Panc1 (cell line): Measurements from ENCODE around the gene RNF8. TPM values are rescaled to one million over a fixed set of nuclear protein-coding genes. Genes with fewer than 3 reads are reported as not detected.

Experiments used
- ATAC-seq: fragments of 200-7000 bp; cut with Tn5 transposase; 2 replicates; pipeline ENCODE4 v1.9.1; 2020; ENCODE audit warnings: mild to moderate bottlenecking, moderate library complexity
- BruUV-seq: library from RNA; stranded (reverse); fragments of 400-500 nt; replicated peaks from 2 replicates; lab custom pipeline; 2021; lab: Mats Ljungman, UMichigan
- CTCF ChIA-PET: fragments of 300-600 bp; sonication (Branson Sonifier 250); formaldehyde crosslinking; loops from one replicate; lab custom pipeline; 2022; ENCODE audit warnings: antibody characterized with exemption; lab: Charles Lee
- POLR2A ChIA-PET: fragments of 300-600 bp; sonication (Branson Sonifier 250); formaldehyde crosslinking; loops from one replicate; lab custom pipeline; 2022; ENCODE audit warnings: antibody characterized with exemption; lab: Charles Lee
- DNase-seq: peaks from one replicate; pipeline ENCODE4 v3.0.0-alpha.2; 2010; ENCODE audit warnings: low read depth, low spot score
- H3K27ac ChIP-seq: 2 replicates; pipeline ENCODE4 v1.5.1; 2011; ENCODE audit warnings: mild to moderate bottlenecking, low read length, inconsistent platforms
- H3K27me3 ChIP-seq: fragments of 200-500 bp; sonication (Bioruptor generic); 2 replicates; pipeline ENCODE4 v1.6.0; 2014; ENCODE audit warnings: low read length, inconsistent platforms; ENCODE audit not compliant: control insufficient read depth, insufficient read depth
- H3K36me3 ChIP-seq: fragments of 200-500 bp; sonication (Bioruptor generic); 2 replicates; pipeline ENCODE4 v1.5.1; 2014; ENCODE audit warnings: inconsistent platforms, mild to moderate bottlenecking, low read length, moderate library complexity; ENCODE audit not compliant: control insufficient read depth, insufficient read depth
- H3K4me1 ChIP-seq: 2 replicates; pipeline ENCODE4 v1.5.1; 2011; ENCODE audit warnings: inconsistent platforms, mild to moderate bottlenecking, low read length, moderate library complexity; ENCODE audit not compliant: control insufficient read depth, insufficient read depth
- H3K4me3 ChIP-seq, 2 experiments: 2 replicates each; pipeline ENCODE4 v1.5.1; 2011 to 2012; ENCODE audit warnings: low read depth in 2 of 2, low read length in 2 of 2, mild to moderate bottlenecking in 2 of 2, inconsistent platforms in 1 of 2, moderate library complexity in 1 of 2
- H3K9me3 ChIP-seq: fragments of 200-500 bp; sonication (Bioruptor generic); 2 replicates; pipeline ENCODE4 v1.5.1; 2014; ENCODE audit warnings: low read depth, mild to moderate bottlenecking, inconsistent platforms, low read length, moderate library complexity; ENCODE audit not compliant: control insufficient read depth, insufficient read depth
- CTCF ChIP-seq: fragments of 450-650 bp; IDR thresholded peaks from 2 replicates; pipeline ENCODE4 v1.5.1; 2017; ENCODE audit warnings: mild to moderate bottlenecking
- POLR2AphosphoS5 ChIP-seq: IDR thresholded peaks from 2 replicates; pipeline ENCODE4 v1.6.1; 2012; ENCODE audit warnings: mild to moderate bottlenecking, low read depth, low read length, moderate library complexity
- REST ChIP-seq, 2 experiments: IDR thresholded peaks; 2 replicates each; pipeline ENCODE4 v1.6.1; 2011 to 2012; ENCODE audit warnings: low read depth in 2 of 2, control low read depth in 1 of 2, low read length in 1 of 2, mild to moderate bottlenecking in 1 of 2, moderate library complexity in 1 of 2; ENCODE audit not compliant: insufficient read depth in 1 of 2
- SIN3A ChIP-seq: IDR thresholded peaks from 2 replicates; pipeline ENCODE4 v1.6.1; 2012; ENCODE audit warnings: low read depth, mild to moderate bottlenecking, low read length, moderate library complexity, borderline replicate concordance; ENCODE audit not compliant: insufficient read depth
- TCF7L2 ChIP-seq: IDR thresholded peaks from 2 replicates; pipeline ENCODE4 v1.6.1; 2011; ENCODE audit warnings: mild to moderate bottlenecking, low read depth, low read length, inconsistent platforms
- in situ Hi-C: cut with HindIII; loops from 2 replicates; pipeline ENCODE4 v1.10.0; 2016; ENCODE audit warnings: low sequenced_read_pairs, low pct_unique_long_range_greater_than_20kb
- intact Hi-C: fragments of 100-400 bp; cut with micrococcal nuclease; formaldehyde crosslinking; loops from one replicate; pipeline ENCODE4 v1.10.0; 2022; ENCODE audit not compliant: unreplicated experiment
- total RNA-seq: library from RNA; stranded (reverse); gene quantifications from one replicate; pipeline ENCODE4 v1.2.1, GENCODE V29; 2021; ENCODE audit not compliant: unreplicated experiment

RNF8 gene
- total RNA-seq, 1 experiment from 2014 or later: 21.1 TPM

GRCh38 chr6:37417393-37417792 lies 63.6 kb downstream of the RNF8 start:
- TF ChIP-seq SIN3A (no peak), REST (IDR thresholded peaks at IDR 0.05; ENCODE audit: insufficient read depth in 1 of 2, low read depth in 2 of 2, low read length in 1 of 2) (no peak), CTCF (no peak), TCF7L2 (no peak), POLR2AphosphoS5 (no peak)
- ChIA-PET POLR2A (no interaction called here), CTCF (no interaction called here)
- H3K4me3 ChIP-seq: no peak overlapping the region
- in situ Hi-C loops (no loop called here), intact Hi-C loops (no loop called here)
- H3K36me3 ChIP-seq: no peaks in the 10 kb centered on the region
- no peaks in the 10 kb centered on the region for H3K4me1 ChIP-seq
- DNase-seq: no peak
- no peaks in the 10 kb centered on the region for H3K27me3 ChIP-seq
- ATAC-seq: no peak
- no TSS peak for BruUV-seq
- no peak overlapping the region for H3K27ac ChIP-seq
- peaks cover 5% of the 10 kb centered on the region; the same call in 1 of the 2 replicates for H3K9me3 ChIP-seq

GRCh38 chr6:37418722-37419121 lies 64.9 kb downstream of the RNF8 start:
- H3K27ac ChIP-seq: no peak overlapping the region
- DNase-seq (no peak), ATAC-seq (no peak; the same call in 1 of the 2 replicates)
- POLR2A ChIA-PET: interaction anchor here (0.6 kb wide), 1 partner anchor 298 kb away, joined by 4 read pairs; no protein-coding TSS in a partner anchor
- no TSS peak for BruUV-seq
- H3K9me3 ChIP-seq: peaks cover 5% of the 10 kb centered on the region; the same call in 1 of the 2 replicates
- H3K36me3 ChIP-seq: no peaks in the 10 kb centered on the region
- intact Hi-C loops: no loop called here
- no peak overlapping the region for H3K4me3 ChIP-seq
- TF ChIP-seq POLR2AphosphoS5 (no peak), REST (IDR thresholded peaks at IDR 0.05; ENCODE audit: insufficient read depth in 1 of 2, low read depth in 2 of 2, low read length in 1 of 2) (no peak), SIN3A (no peak), CTCF (no peak), TCF7L2 (no peak)
- in situ Hi-C loops: no loop called here
- CTCF ChIA-PET: no interaction called here
- H3K27me3 ChIP-seq: no peaks in the 10 kb centered on the region
- H3K4me1 ChIP-seq: no peaks in the 10 kb centered on the region
